ENCODE measurements around the gene KCNJ16.

The KCNJ16 gene

DNA sequence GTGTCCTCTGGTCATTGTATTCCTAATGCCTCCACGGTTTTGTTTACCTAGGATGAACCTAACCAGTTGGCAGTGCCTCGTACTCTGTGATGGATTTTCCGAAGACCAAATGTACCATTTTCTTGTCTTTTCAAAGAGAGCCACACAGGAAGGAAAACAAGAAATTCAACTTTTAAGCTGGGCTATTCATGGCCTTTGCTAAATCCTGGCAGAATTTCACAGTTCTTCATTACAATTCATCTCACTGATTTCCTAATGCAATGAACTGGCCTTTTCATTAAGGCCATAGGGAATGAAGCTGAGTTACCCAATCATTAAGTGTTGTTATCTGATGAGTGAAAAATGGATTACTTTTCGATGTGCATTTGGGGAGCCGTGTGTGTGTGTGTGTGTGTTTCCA is 7.9 kb upstream of the KCNJ16 start:
- in situ Hi-C loops (cut with MboI; ENCODE audit: low sequenced_read_pairs), result no loop called here

DNA sequence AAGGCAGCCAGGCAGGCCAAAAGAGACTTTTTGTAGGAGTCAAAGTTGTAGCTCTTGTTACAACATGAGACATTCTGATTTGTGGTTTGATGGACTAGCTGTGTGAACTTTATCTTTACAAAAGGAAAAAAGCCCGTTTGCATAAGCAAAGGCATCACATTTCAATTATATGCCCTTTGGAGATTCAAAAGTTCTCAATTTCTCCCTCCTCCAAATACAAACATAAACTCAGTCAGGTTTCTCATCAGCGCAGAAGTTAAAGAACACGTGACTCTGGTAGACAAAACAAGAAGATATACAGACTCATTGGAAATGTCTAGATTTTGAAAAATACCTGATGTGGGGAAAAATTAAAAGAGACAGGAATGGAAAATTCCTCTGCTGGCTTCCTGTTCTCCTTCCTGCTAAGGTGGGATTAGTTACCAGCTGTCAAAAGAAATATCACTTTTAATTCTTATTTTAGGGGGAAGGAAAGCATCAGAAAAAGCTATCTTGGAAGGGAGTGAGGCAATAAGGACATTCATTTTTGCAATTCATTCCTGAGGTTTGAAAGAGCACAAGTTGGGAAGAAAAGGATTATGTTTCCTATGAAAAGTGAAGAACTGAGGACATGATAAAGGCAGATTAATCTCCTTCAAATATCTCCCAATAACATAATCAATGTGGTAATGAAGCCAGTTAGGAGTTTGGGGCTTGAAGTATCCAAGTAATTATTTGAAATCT is 4.6 kb upstream of the KCNJ16 start:
- in situ Hi-C loops (cut with MboI; ENCODE audit: low sequenced_read_pairs), result no loop called here

DNA sequence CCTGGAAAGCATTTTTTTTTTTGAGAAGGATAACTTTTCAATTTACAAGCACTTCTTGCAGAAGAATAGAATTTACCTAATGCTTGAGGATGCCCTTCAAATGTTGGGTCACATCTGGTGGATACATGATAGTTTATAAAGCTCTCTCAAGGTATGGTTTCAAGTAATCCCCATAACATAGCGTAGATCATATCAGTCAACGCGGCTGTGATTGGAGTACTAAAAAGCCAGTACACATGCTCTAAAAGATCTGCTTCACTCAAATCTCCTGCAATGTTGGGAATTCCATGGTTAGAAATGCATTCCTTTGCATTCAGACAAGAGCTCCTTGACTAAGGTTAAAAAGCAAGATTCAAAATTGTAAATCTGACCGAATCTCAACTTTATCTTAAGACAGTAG is 3.9 kb upstream of the KCNJ16 start:
- in situ Hi-C loops (cut with MboI; ENCODE audit: low sequenced_read_pairs), result no loop called here

- in situ Hi-C loops (cut with MboI; ENCODE audit: low sequenced_read_pairs), result no loop called here
Measured at GRCh38 chr17:70071620-70072019, 3.4 kb upstream of the KCNJ16 start.

GRCh38 chr17:70072546-70073309 is 2.3 kb upstream of the KCNJ16 start:
- in situ Hi-C loops (cut with MboI; ENCODE audit: low sequenced_read_pairs), result no loop called here

- in situ Hi-C loops (cut with MboI; ENCODE audit: low sequenced_read_pairs), result no loop called here
Measured at GRCh38 chr17:70073310-70073709, 1.7 kb upstream of the KCNJ16 start.

GRCh38 chr17:70073799-70074198 is 1.2 kb upstream of the KCNJ16 start:
- in situ Hi-C loops (cut with MboI; ENCODE audit: low sequenced_read_pairs), result no loop called here

- in situ Hi-C loops (cut with MboI; ENCODE audit: low sequenced_read_pairs), result no loop called here
Measured at GRCh38 chr17:70074236-70074830, 692 bp upstream of the KCNJ16 start.

DNA sequence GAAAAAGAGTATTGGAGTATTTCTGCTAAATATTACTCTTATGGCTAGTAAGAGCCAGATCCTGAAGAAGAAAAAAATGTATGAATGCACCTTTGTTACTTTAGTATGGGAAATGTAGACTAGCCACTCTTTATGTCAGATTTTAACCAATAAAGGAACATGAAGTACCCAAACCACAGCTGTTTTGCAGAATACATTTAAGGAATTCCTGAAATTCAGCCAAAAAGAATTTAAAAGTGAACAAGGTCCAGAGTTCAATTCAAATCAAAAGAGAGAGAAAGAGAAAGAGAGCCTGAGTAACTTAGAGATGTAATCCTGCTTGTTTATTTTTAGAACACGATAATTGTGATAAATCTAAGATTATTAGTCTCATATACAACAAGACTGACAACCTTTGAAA is 1.2 kb downstream of the KCNJ16 start:
- in situ Hi-C loops (cut with MboI; ENCODE audit: low sequenced_read_pairs), result no loop called here

GRCh38 chr17:70076831-70077230 is 1.8 kb downstream of the KCNJ16 start:
- in situ Hi-C loops (cut with MboI; ENCODE audit: low sequenced_read_pairs), result no loop called here

DNA sequence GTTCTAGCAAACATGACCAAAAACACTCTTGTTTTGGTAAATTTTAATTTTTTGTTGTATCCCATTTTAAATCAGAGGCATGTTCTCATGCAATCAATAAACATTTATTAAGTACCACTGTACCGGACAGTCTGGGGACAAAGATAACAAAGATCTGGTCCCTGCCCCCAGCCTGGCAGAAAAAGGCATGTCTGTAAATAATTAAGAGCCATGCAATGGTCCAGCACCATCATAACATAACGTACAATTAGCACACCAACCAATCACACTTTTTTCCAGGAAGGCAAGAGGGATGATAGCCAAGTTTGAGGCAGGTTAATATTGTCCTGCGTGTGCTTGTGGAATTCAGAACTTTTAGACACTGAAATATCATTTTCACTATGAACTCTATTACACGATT is 3.5 kb downstream of the KCNJ16 start:
- in situ Hi-C loops (cut with MboI; ENCODE audit: low sequenced_read_pairs), result no loop called here

- in situ Hi-C loops (cut with MboI; ENCODE audit: low sequenced_read_pairs), result no loop called here
Measured at GRCh38 chr17:70078994-70079531, 4.0 kb downstream of the KCNJ16 start.

DNA sequence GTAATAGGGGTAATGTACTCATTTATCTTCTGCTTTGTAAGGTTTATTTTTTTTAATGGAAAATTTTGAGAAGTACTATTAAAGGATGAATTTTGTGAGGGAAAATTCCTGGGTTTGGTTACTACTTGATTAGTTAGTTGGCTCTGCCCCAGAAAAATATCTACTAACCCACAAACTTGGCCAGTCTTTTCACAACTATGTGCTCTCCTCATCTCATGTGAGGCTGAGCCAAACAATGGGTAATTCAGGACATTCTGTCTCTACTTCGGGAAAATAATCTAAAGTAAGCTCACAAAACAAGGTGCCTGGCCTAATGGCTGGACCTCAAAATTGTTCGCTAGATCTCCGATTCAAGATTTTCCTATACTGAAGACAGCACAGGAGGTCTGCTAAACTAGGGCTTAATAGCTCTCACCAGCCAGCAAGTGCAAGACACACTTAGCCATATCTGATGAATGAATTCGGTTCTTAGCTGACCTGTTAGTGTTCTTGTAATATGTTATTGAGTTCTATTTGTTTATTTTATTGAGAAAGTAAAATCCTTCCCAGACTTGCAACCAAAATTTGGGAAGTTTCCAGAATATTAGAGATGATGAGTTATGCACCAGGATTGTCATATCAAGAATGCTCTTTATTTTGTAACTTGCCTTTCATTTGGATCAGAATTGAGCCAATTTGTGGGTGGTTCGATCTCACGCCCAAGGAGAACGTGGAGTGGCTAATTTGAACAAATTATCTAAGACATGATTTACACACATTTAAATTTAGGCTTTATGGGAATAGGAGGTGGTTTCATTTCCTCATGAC is 5.7 kb downstream of the KCNJ16 start:
- in situ Hi-C loops (cut with MboI; ENCODE audit: low sequenced_read_pairs), result no loop called here

GRCh38 chr17:70081885-70082284 is 6.9 kb downstream of the KCNJ16 start:
- in situ Hi-C loops (cut with MboI; ENCODE audit: low sequenced_read_pairs), result no loop called here

DNA sequence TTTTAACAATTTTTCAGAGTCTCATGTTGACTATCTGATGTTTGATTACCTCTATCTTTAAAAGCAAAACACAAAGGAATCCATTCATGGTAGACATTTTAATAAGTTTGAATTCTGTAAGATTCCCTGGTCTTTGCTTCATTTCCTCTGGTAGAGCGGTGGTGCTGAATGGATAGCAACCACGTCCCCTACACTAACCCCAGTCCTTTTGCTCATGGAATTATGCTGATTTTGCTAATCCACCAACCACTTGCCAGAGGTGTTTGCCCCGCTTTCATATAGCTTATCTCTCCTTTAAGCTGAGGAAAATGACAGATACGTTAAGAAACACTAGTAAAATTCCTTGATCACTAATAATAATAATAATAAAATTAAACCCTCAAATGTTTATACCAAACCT is 9.5 kb downstream of the KCNJ16 start:
- in situ Hi-C loops (cut with MboI; ENCODE audit: low sequenced_read_pairs), result no loop called here

- in situ Hi-C loops (cut with MboI; ENCODE audit: low sequenced_read_pairs), result no loop called here
Measured at GRCh38 chr17:70086516-70086915, 11.5 kb downstream of the KCNJ16 start.

DNA sequence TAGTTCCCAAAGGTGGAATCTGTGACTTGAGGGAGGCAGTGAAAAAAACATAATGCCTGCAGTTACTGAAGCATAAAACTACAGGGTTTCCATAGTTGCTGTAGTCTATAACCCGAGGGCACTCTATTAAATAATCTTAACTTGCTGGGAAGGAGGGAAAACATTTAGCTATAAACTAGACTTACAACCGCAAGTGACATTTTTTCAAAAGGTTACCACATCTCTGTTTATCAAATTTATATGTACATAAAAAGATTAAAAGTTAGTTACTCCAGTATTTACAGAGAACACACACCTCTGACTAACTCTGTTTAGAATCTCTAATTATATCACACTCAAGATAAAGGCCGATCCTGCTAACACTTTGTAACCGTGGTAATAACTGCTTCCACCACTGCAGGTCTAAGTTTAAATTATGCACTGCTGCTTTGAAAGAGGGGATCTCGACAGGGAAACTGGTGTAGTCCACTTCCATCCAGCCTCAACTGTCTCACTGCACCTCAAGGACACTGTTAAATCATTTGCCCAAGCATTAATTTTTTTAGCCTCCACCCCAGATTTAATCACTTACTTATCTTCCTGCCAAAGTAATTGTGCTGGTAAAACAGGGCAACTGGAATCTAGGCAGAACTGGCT is 14.6 kb downstream of the KCNJ16 start:
- in situ Hi-C loops (cut with MboI; ENCODE audit: low sequenced_read_pairs), result no loop called here

DNA sequence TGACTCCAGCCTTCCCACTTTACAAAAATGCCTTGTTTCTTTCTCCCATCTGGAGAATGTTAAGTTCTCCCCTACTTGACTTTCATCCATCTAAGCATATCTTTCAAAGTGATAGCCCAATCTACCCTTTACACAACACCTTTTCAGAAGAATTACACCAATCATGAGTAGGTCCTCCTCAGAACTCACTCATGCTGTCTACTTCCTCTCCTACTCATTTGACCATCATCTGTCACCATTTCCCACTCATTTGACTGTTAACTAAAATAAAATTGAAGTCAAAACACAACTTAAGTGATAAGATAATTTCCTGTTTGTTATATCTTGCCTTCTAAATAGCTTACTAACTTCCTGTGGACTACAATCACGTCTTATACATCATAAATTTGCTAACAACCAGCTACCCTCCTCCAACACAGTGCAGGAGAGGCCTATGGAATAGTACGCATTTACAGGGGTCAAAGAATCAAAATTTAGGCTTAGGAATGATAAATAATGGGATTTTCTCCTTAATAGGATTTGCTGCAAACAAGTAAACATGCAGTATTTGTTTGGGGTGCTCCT is 16.1 kb downstream of the KCNJ16 start:
- in situ Hi-C loops (cut with MboI; ENCODE audit: low sequenced_read_pairs), result no loop called here

DNA sequence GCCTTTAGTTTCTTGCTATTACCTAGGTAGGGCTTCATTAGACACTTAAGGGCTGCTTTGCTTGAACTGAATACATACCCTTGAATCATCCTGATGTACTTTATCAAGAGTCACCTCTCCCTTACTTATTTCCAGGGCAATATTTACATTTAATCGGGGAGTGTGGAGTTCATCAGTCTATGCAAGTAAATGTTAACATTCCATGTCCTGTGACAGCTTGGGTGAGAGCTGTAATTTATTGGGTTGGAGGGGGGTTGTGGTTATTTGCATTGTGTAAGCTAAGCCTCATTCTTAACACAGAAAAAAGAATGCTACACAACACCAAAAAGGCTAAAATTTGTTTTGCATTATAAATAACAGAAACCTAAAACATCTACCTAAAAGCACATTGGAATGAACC is 16.7 kb downstream of the KCNJ16 start:
- in situ Hi-C loops (cut with MboI; ENCODE audit: low sequenced_read_pairs), result no loop called here

DNA sequence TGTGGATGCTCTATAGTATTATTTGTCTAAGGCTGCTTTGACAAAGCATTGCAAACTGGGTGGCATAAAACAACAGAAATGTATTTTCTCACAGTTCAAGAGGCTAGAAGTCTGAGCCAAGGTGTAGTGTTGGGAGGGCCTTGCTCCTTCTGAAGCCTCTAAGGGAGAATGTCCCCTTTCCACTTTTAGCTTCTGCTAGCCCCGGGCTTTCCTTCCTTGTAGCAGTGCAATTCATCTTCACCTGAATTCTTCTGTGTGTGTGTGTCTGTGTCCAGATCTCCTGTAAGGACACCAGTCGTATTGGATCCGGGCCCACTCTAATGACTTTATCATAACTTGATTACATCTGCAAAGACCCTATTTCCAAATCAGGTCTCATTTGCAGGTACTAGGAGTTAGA is 18.1 kb downstream of the KCNJ16 start:
- in situ Hi-C loops (cut with MboI; ENCODE audit: low sequenced_read_pairs), result no loop called here
